ENCODE data around the gene FGFRL1.

Gene FGFRL1

GRCh38 chr4:995311-996026 lies 16.0 kb upstream of the FGFRL1 start:
- H3K4me2 ChIP-seq (ENCODE audit: low read length), result no peak overlapping the region
- TF ChIP-seq EZH2phosphoT487 (IDR thresholded peaks at IDR 0.05; ENCODE audit: borderline replicate concordance, low read length) (no peak), CTCF (IDR thresholded peaks at IDR 0.05; ENCODE audit: low read depth, low read length, poor library complexity, severe bottlenecking) (no peak)
- H3K27me3 ChIP-seq (ENCODE audit: control insufficient read depth, low read length), result peaks cover 37% of the 10 kb centered on the region
- no peaks in the 10 kb centered on the region for H3F3A ChIP-seq (ENCODE audit: control insufficient read depth, insufficient read depth)
- H4K20me1 ChIP-seq (ENCODE audit: control insufficient read depth, insufficient read depth, low read depth, low read length), result no peaks in the 10 kb centered on the region
- no peaks in the 10 kb centered on the region for H3K79me2 ChIP-seq (ENCODE audit: control insufficient read depth, low read length)
- H3K27ac ChIP-seq (ENCODE audit: low read depth, low read length), result no peak overlapping the region
- H3K4me1 ChIP-seq (ENCODE audit: control insufficient read depth, low read length), result peaks cover 28% of the 10 kb centered on the region
- no peaks in the 10 kb centered on the region for H3K9me2 ChIP-seq (replicated peaks; ENCODE audit: control insufficient read depth, low read length)
- no peaks in the 10 kb centered on the region for H3K9me3 ChIP-seq (ENCODE audit: control insufficient read depth, insufficient read depth, low read length)
- H3K4me3 ChIP-seq (ENCODE audit: low read length), result no peak overlapping the region
- H3K36me3 ChIP-seq (ENCODE audit: control insufficient read depth, low read length), result no peaks in the 10 kb centered on the region

- no peak for TF ChIP-seq CTCF (IDR thresholded peaks at IDR 0.05; ENCODE audit: low read depth, low read length, poor library complexity, severe bottlenecking)
- no peak for TF ChIP-seq EZH2phosphoT487 (IDR thresholded peaks at IDR 0.05; ENCODE audit: borderline replicate concordance, low read length)
- H3K4me3 ChIP-seq (ENCODE audit: low read length), result no peak overlapping the region
- no peaks in the 10 kb centered on the region for H3K9me2 ChIP-seq (replicated peaks; ENCODE audit: control insufficient read depth, low read length)
- H3F3A ChIP-seq (ENCODE audit: control insufficient read depth, insufficient read depth), result no peaks in the 10 kb centered on the region
- H3K4me2 ChIP-seq (ENCODE audit: low read length), result no peak overlapping the region
- H4K20me1 ChIP-seq (ENCODE audit: control insufficient read depth, insufficient read depth, low read depth, low read length), result no peaks in the 10 kb centered on the region
- H3K27ac ChIP-seq (ENCODE audit: low read depth, low read length), result no peak overlapping the region
- H3K79me2 ChIP-seq (ENCODE audit: control insufficient read depth, low read length), result no peaks in the 10 kb centered on the region
- no peaks in the 10 kb centered on the region for H3K9me3 ChIP-seq (ENCODE audit: control insufficient read depth, insufficient read depth, low read length)
- H3K4me1 ChIP-seq (ENCODE audit: control insufficient read depth, low read length), result peaks cover 35% of the 10 kb centered on the region
- peaks cover 37% of the 10 kb centered on the region for H3K27me3 ChIP-seq (ENCODE audit: control insufficient read depth, low read length)
- H3K36me3 ChIP-seq (ENCODE audit: control insufficient read depth, low read length), result no peaks in the 10 kb centered on the region
Observed at GRCh38 chr4:996030-996996, 15.1 kb upstream of the FGFRL1 start.

DNA sequence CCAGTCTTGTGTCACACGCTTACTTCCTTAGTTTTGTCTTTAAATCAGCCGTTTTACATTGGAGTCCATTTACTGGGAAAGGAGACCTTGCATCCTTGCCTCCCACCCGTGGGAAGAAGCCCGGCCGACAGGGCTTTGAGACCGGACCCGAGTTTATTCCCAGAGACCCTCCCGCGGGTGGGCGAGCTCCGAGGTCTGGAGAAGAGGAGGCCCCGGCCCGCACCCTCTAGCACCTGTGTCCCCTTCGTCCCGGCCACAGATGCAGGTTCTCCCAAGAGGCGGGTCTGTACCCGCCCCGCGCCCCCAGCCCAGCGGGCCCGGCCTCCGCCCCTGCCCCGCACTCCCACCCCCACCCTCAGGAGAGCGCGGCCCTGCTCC lies 14.4 kb upstream of the FGFRL1 start:
- no peaks in the 10 kb centered on the region for H3K79me2 ChIP-seq (ENCODE audit: control insufficient read depth, low read length)
- H3K9me3 ChIP-seq (ENCODE audit: control insufficient read depth, insufficient read depth, low read length), result no peaks in the 10 kb centered on the region
- H3K9me2 ChIP-seq (replicated peaks; ENCODE audit: control insufficient read depth, low read length), result no peaks in the 10 kb centered on the region
- no peak overlapping the region for H3K4me2 ChIP-seq (ENCODE audit: low read length)
- no peak overlapping the region for H3K27ac ChIP-seq (ENCODE audit: low read depth, low read length)
- H3K4me1 ChIP-seq (ENCODE audit: control insufficient read depth, low read length), result peaks cover 35% of the 10 kb centered on the region
- TF ChIP-seq EZH2phosphoT487 (IDR thresholded peaks at IDR 0.05; ENCODE audit: borderline replicate concordance, low read length) (no peak), CTCF (IDR thresholded peaks at IDR 0.05; ENCODE audit: low read depth, low read length, poor library complexity, severe bottlenecking) (no peak)
- no peaks in the 10 kb centered on the region for H3K36me3 ChIP-seq (ENCODE audit: control insufficient read depth, low read length)
- H4K20me1 ChIP-seq (ENCODE audit: control insufficient read depth, insufficient read depth, low read depth, low read length), result no peaks in the 10 kb centered on the region
- no peak overlapping the region for H3K4me3 ChIP-seq (ENCODE audit: low read length)
- peaks cover 37% of the 10 kb centered on the region for H3K27me3 ChIP-seq (ENCODE audit: control insufficient read depth, low read length)
- H3F3A ChIP-seq (ENCODE audit: control insufficient read depth, insufficient read depth), result no peaks in the 10 kb centered on the region
